H9 (cell line): Measurements from ENCODE around the gene FASTKD2. TPM values are rescaled to one million over a fixed set of nuclear protein-coding genes. Genes with fewer than 3 reads are reported as not detected.

Experiments
- DNase-seq: peaks from one replicate; pipeline ENCODE4 v3.0.0-alpha.2; 2017
- H2AFZ ChIP-seq: one replicate; pipeline ENCODE4 v1.6.1; 2013; ENCODE audit warnings: mild to moderate bottlenecking, low read length, control low read depth, moderate library complexity
- H2AK5ac ChIP-seq: 2 replicates; pipeline ENCODE4 v1.6.1; 2013; ENCODE audit warnings: low read length, control low read depth, mixed read lengths; ENCODE audit not compliant: insufficient read length
- H2BK120ac ChIP-seq: one replicate; pipeline ENCODE4 v1.6.1; 2013; ENCODE audit warnings: low read depth, mild to moderate bottlenecking, low read length, control low read depth, inconsistent platforms; ENCODE audit not compliant: poor library complexity, severe bottlenecking
- H2BK12ac ChIP-seq: 2 replicates; pipeline ENCODE4 v1.6.1; 2013; ENCODE audit warnings: low read length, control low read depth, mixed read lengths, low read depth; ENCODE audit not compliant: insufficient read length
- H2BK15ac ChIP-seq: 2 replicates; pipeline ENCODE4 v1.6.1; 2013; ENCODE audit warnings: low read depth, low read length, control low read depth
- H2BK20ac ChIP-seq: one replicate; pipeline ENCODE4 v1.6.1; 2013; ENCODE audit warnings: low read depth, mild to moderate bottlenecking, low read length, control low read depth, inconsistent platforms; ENCODE audit not compliant: poor library complexity, severe bottlenecking
- H2BK5ac ChIP-seq: 2 replicates; pipeline ENCODE4 v1.6.1; 2013; ENCODE audit warnings: low read length, control low read depth, mixed read lengths; ENCODE audit not compliant: insufficient read length
- H3K14ac ChIP-seq: 2 replicates; pipeline ENCODE4 v1.6.1; 2013; ENCODE audit warnings: low read length, control low read depth; ENCODE audit not compliant: insufficient read depth
- H3K18ac ChIP-seq: 2 replicates; pipeline ENCODE4 v1.6.1; 2013; ENCODE audit warnings: low read depth, mild to moderate bottlenecking, mixed read lengths, low read length, control low read depth; ENCODE audit not compliant: insufficient read length
- H3K23ac ChIP-seq: 2 replicates; pipeline ENCODE4 v1.6.1; 2013; ENCODE audit warnings: low read length, control low read depth, mixed read lengths, low read depth; ENCODE audit not compliant: insufficient read length
- H3K23me2 ChIP-seq: 2 replicates; pipeline ENCODE4 v1.6.1; 2013; ENCODE audit warnings: low read depth, mild to moderate bottlenecking, mixed read lengths, low read length, control low read depth; ENCODE audit not compliant: insufficient read length, poor library complexity, severe bottlenecking
- H3K27ac ChIP-seq: 2 replicates; pipeline ENCODE4 v1.5.1; 2013; ENCODE audit warnings: low read length, control low read depth, mixed read lengths, low read depth; ENCODE audit not compliant: insufficient read length
- H3K27me3 ChIP-seq: 2 replicates; pipeline ENCODE4 v1.6.1; 2013; ENCODE audit warnings: low read length, control low read depth, inconsistent platforms; ENCODE audit not compliant: insufficient read depth
- H3K4ac ChIP-seq: 2 replicates; pipeline ENCODE4 v1.6.1; 2013; ENCODE audit warnings: low read depth, mild to moderate bottlenecking, control low read depth, inconsistent platforms, low read length, moderate library complexity
- H3K4me1 ChIP-seq: 2 replicates; pipeline ENCODE4 v1.6.1; 2013; ENCODE audit warnings: low read length, control low read depth, inconsistent platforms; ENCODE audit not compliant: insufficient read depth
- H3K4me2 ChIP-seq: 2 replicates; pipeline ENCODE4 v1.6.1; 2013; ENCODE audit warnings: low read length, control low read depth, mixed read lengths; ENCODE audit not compliant: insufficient read length, insufficient read depth
- H3K56ac ChIP-seq: 2 replicates; pipeline ENCODE4 v1.6.1; 2013; ENCODE audit warnings: low read depth, mild to moderate bottlenecking, mixed read lengths, low read length, control low read depth; ENCODE audit not compliant: insufficient read length
- H3K79me1 ChIP-seq: 2 replicates; pipeline ENCODE4 v1.6.1; 2013; ENCODE audit warnings: low read depth, mild to moderate bottlenecking, moderate library complexity, low read length, control low read depth, inconsistent platforms; ENCODE audit not compliant: insufficient read depth, poor library complexity, severe bottlenecking
- H3K79me2 ChIP-seq: 2 replicates; pipeline ENCODE4 v1.6.1; 2013; ENCODE audit warnings: low read length, control low read depth, inconsistent platforms; ENCODE audit not compliant: insufficient read depth
- H3K9ac ChIP-seq: 2 replicates; pipeline ENCODE4 v1.6.1; 2013; ENCODE audit warnings: low read length, control low read depth, mixed read lengths; ENCODE audit not compliant: insufficient read length; ENCODE audit errors: extremely low read depth
- H3K9me3 ChIP-seq: one replicate; pipeline ENCODE4 v1.6.1; 2013; ENCODE audit warnings: low read depth, low read length, inconsistent platforms; ENCODE audit not compliant: control insufficient read depth
- H3T11ph ChIP-seq: one replicate; pipeline ENCODE4 v1.6.1; 2013; ENCODE audit warnings: mild to moderate bottlenecking, low read length, control low read depth, inconsistent platforms
- H4K20me1 ChIP-seq: one replicate; pipeline ENCODE4 v1.6.1; 2013; ENCODE audit not compliant: control insufficient read depth, insufficient read length, insufficient read depth
- H4K5ac ChIP-seq: 2 replicates; pipeline ENCODE4 v1.6.1; 2013; ENCODE audit warnings: low read depth, mild to moderate bottlenecking, mixed read lengths, low read length, control low read depth; ENCODE audit not compliant: insufficient read length
- H4K8ac ChIP-seq: replicated peaks from 2 replicates; pipeline ENCODE4 v1.6.1; 2013; ENCODE audit warnings: low read length, control low read depth, mixed read lengths, low read depth; ENCODE audit not compliant: insufficient read length
- H4K91ac ChIP-seq: 2 replicates; pipeline ENCODE4 v1.6.1; 2013; ENCODE audit warnings: low read depth, mild to moderate bottlenecking, moderate library complexity, mixed read lengths, low read length, control low read depth; ENCODE audit not compliant: insufficient read length
- H3K27ac Mint-ChIP-seq, 3 experiments: 2 replicates in 2 of 3; 3 replicates in 1 of 3; pipeline ENCODE4 v1.8.0; 2020 to 2021; ENCODE audit warnings: mixed read lengths in 3 of 3, mild to moderate bottlenecking in 1 of 3, moderate library complexity in 1 of 3
- H3K27me3 Mint-ChIP-seq: 2 replicates; pipeline ENCODE4 v1.8.0; 2021; ENCODE audit warnings: low read depth, mild to moderate bottlenecking, moderate library complexity, mixed read lengths
- H3K36me3 Mint-ChIP-seq, 3 experiments: 2 replicates in 2 of 3; 3 replicates in 1 of 3; pipeline ENCODE4 v1.8.0; 2020 to 2021; ENCODE audit warnings: low read depth in 3 of 3, mixed read lengths in 3 of 3; ENCODE audit not compliant: insufficient read depth in 1 of 3
- H3K4me1 Mint-ChIP-seq, 2 experiments: 2 replicates each; pipeline ENCODE4 v1.8.0; 2020; ENCODE audit warnings: mixed read lengths in 2 of 2
- H3K4me3 Mint-ChIP-seq, 2 experiments: 2 replicates in 1 of 2; 3 replicates in 1 of 2; pipeline ENCODE4 v1.8.0; 2020 to 2021; ENCODE audit warnings: mild to moderate bottlenecking in 2 of 2, mixed read lengths in 2 of 2, moderate library complexity in 1 of 2
- H3K9me3 Mint-ChIP-seq, 2 experiments: 2 replicates in 1 of 2; 3 replicates in 1 of 2; pipeline ENCODE4 v1.8.0; 2020; ENCODE audit warnings: mild to moderate bottlenecking in 2 of 2, mixed read lengths in 2 of 2, moderate library complexity in 1 of 2
- CTCF ChIP-seq: fragments of 200-600 bp; sonication (generic); conservative IDR thresholded peaks from 3 replicates; pipeline ENCODE4 v1.8.0; 2021; ENCODE audit warnings: antibody characterized with exemption, mild to moderate bottlenecking
- WGBS: extraction: QIAGEN DNeasy Blood & Tissue Kit; methylation state at CpG from one replicate; pipeline ENCODE4 v1.1.7; 2013; ENCODE audit warnings: missing lambda C conversion rate, low lambda C conversion rate, mixed read lengths; ENCODE audit not compliant: insufficient read length; ENCODE audit errors: extremely low coverage; 5-methylcytosine and 5-hydroxymethylcytosine counted together
- total RNA-seq: library from RNA; stranded (reverse); gene quantifications from 2 replicates; pipeline ENCODE4 v1.2.1, GENCODE V29; 2021

FASTKD2 gene
- total RNA-seq, 1 experiment from 2014 or later: 39.2 TPM

- H4K8ac ChIP-seq: no peak overlapping the region
- H3T11ph ChIP-seq: no peak overlapping the region
- H3K27me3 ChIP-seq: no peaks in the 10 kb centered on the region
- Mint-ChIP-seq H3K27me3 (peaks cover 3% of the 10 kb centered on the region), H3K4me1 (peaks cover 0 to 3% of the 10 kb centered on the region in 2 experiments; a peak in 2 of 4 replicates), H3K9me3 (peaks cover 0 to 3% of the 10 kb centered on the region in 2 experiments; a peak in 3 of 5 replicates), H3K27ac (no peak overlapping the region; a peak in 1 of 7 replicates), H3K4me3 (no peak overlapping the region), H3K36me3 (no peaks in the 10 kb centered on the region)
- H3K79me2 ChIP-seq: no peaks in the 10 kb centered on the region
- no peak overlapping the region for H2BK15ac ChIP-seq
- H2BK120ac ChIP-seq: no peak overlapping the region
- H3K18ac ChIP-seq: no peak overlapping the region
- H2AFZ ChIP-seq: no peak overlapping the region
- DNase-seq: no peak
- no CpG with 5 or more reads among the region's 7 CpGs for WGBS
- TF ChIP-seq CTCF: no peak
- no peak overlapping the region for H4K91ac ChIP-seq
- no peak overlapping the region for H3K23ac ChIP-seq
- no peak overlapping the region for H2BK5ac ChIP-seq
- no peak overlapping the region for H3K27ac ChIP-seq
- no peak overlapping the region; the same call in 1 of the 2 replicates for H3K14ac ChIP-seq
- no peaks in the 10 kb centered on the region for H3K9me3 ChIP-seq
- H2AK5ac ChIP-seq: no peak overlapping the region
- H2BK20ac ChIP-seq: no peak overlapping the region
- no peaks in the 10 kb centered on the region for H3K79me1 ChIP-seq
- no peak overlapping the region for H4K5ac ChIP-seq
- no peak overlapping the region for H3K4me2 ChIP-seq
- no peak overlapping the region for H2BK12ac ChIP-seq
- no peaks in the 10 kb centered on the region for H4K20me1 ChIP-seq
- no peak overlapping the region for H3K4ac ChIP-seq
- H3K56ac ChIP-seq: no peak overlapping the region
- H3K23me2 ChIP-seq: no peaks in the 10 kb centered on the region
- H3K9ac ChIP-seq: no peak overlapping the region
- no peaks in the 10 kb centered on the region for H3K4me1 ChIP-seq
Observed at GRCh38 chr2:206728277-206729199, 36.9 kb upstream of the FASTKD2 start.
